Measurements from ENCODE around the gene SRSF4.

SRSF4 gene

GRCh38 chr1:29179641-29180184 lies 2.0 kb downstream of the SRSF4 start:
- CTCF ChIA-PET = no interaction called here
- TF ChIP-seq LEF1 (IDR thresholded peaks at IDR 0.05; ENCODE audit: borderline replicate concordance) (no peak), TARDBP (IDR thresholded peaks at IDR 0.05) (no peak)
- no peak for DNase-seq (ENCODE audit: extremely low spot score)
- POLR2A ChIA-PET = interaction anchor here (1.0 to 3.4 kb wide), 3 partner anchors 17 to 296 kb away, joined by 3 to 29 read pairs (median 21); partner anchors contain the start of gene MECR

- TF ChIP-seq ZNF384 (IDR thresholded peaks at IDR 0.05) (peak; percentile 75), SP1 (IDR thresholded peaks at IDR 0.05) (no peak)
- ChIA-PET POLR2A (no interaction called here), CTCF (no interaction called here)
- DNase-seq (ENCODE audit: extremely low spot score) = no peak
Observed at GRCh38 chr1:29177022-29177705, 4.5 kb downstream of the SRSF4 start.

- POLR2A ChIA-PET = no interaction called here
- CTCF ChIA-PET = no interaction called here
- no peak for DNase-seq (ENCODE audit: extremely low spot score)
- TF ChIP-seq FOXA1 (IDR thresholded peaks at IDR 0.05) (no peak), TARDBP (IDR thresholded peaks at IDR 0.05) (no peak), PKNOX1 (IDR thresholded peaks at IDR 0.05) (no peak), BHLHE40 (IDR thresholded peaks at IDR 0.05; ENCODE audit: borderline replicate concordance) (no peak), NFRKB (IDR thresholded peaks at IDR 0.05) (no peak), ARNT (IDR thresholded peaks at IDR 0.05) (no peak), ELF4 (IDR thresholded peaks at IDR 0.05) (no peak), HDGF (IDR thresholded peaks at IDR 0.05; ENCODE audit: borderline replicate concordance) (no peak), FOXK2 (IDR thresholded peaks at IDR 0.05) (no peak), ZNF384 (IDR thresholded peaks at IDR 0.05) (no peak), FOXM1 (IDR thresholded peaks at IDR 0.05; ENCODE audit: borderline replicate concordance) (no peak), CTBP1 (IDR thresholded peaks at IDR 0.05; ENCODE audit: borderline replicate concordance) (no peak), L3MBTL2 (conservative IDR thresholded peaks at IDR 0.05) (no peak), SUZ12 (IDR thresholded peaks at IDR 0.05) (no peak), SP1 (IDR thresholded peaks at IDR 0.05) (no peak), LEF1 (IDR thresholded peaks at IDR 0.05; ENCODE audit: borderline replicate concordance) (no peak)
Observed at GRCh38 chr1:29176576-29176975, 5.1 kb downstream of the SRSF4 start.

GRCh38 chr1:29172415-29172939 lies 9.2 kb downstream of the SRSF4 start:
- TF ChIP-seq SP1 (IDR thresholded peaks at IDR 0.05) = no peak
- no peak for TF ChIP-seq FOXA1 (IDR thresholded peaks at IDR 0.05)
- no peak for TF ChIP-seq BHLHE40 (IDR thresholded peaks at IDR 0.05; ENCODE audit: borderline replicate concordance)
- no peak for TF ChIP-seq PKNOX1 (IDR thresholded peaks at IDR 0.05)
- TF ChIP-seq ELF4 (IDR thresholded peaks at IDR 0.05) = no peak
- TF ChIP-seq CTBP1 (IDR thresholded peaks at IDR 0.05; ENCODE audit: borderline replicate concordance) = no peak
- TF ChIP-seq ZNF384 (IDR thresholded peaks at IDR 0.05) = no peak
- TF ChIP-seq NFRKB (IDR thresholded peaks at IDR 0.05) = no peak
- no peak for TF ChIP-seq TARDBP (IDR thresholded peaks at IDR 0.05)
- no peak for TF ChIP-seq ARNT (IDR thresholded peaks at IDR 0.05)
- DNase-seq (ENCODE audit: extremely low spot score) = no peak
- POLR2A ChIA-PET = interaction anchor here (2.3 kb wide), 1 partner anchor 9 kb away, joined by 12 read pairs; the partner anchor contains the start of gene SRSF4
- CTCF ChIA-PET = no interaction called here

- DNase-seq (ENCODE audit: extremely low spot score) = no peak
- CTCF ChIA-PET = interaction anchor here (0.6 kb wide), 1 partner anchor 1881 kb away, joined by 4 read pairs; no protein-coding TSS in a partner anchor
- no peak for TF ChIP-seq LEF1 (IDR thresholded peaks at IDR 0.05; ENCODE audit: borderline replicate concordance)
- no peak for TF ChIP-seq BHLHE40 (IDR thresholded peaks at IDR 0.05; ENCODE audit: borderline replicate concordance)
- TF ChIP-seq FOXA1 (IDR thresholded peaks at IDR 0.05) = no peak
- TF ChIP-seq SUZ12 (IDR thresholded peaks at IDR 0.05) = no peak
- no peak for TF ChIP-seq FOXK2 (IDR thresholded peaks at IDR 0.05)
- TF ChIP-seq ZNF384 (IDR thresholded peaks at IDR 0.05) = no peak
- no peak for TF ChIP-seq FOXM1 (IDR thresholded peaks at IDR 0.05; ENCODE audit: borderline replicate concordance)
- TF ChIP-seq CTBP1 (IDR thresholded peaks at IDR 0.05; ENCODE audit: borderline replicate concordance) = no peak
- TF ChIP-seq ARNT (IDR thresholded peaks at IDR 0.05) = no peak
- TF ChIP-seq SP1 (IDR thresholded peaks at IDR 0.05) = no peak
- no peak for TF ChIP-seq L3MBTL2 (conservative IDR thresholded peaks at IDR 0.05)
- no peak for TF ChIP-seq PKNOX1 (IDR thresholded peaks at IDR 0.05)
- TF ChIP-seq ELF4 (IDR thresholded peaks at IDR 0.05) = no peak
- no peak for TF ChIP-seq HDGF (IDR thresholded peaks at IDR 0.05; ENCODE audit: borderline replicate concordance)
- POLR2A ChIA-PET = interaction anchor here (1.9 to 2.3 kb wide), 3 partner anchors 10 to 14 kb away, joined by 6 to 12 read pairs (median 6); partner anchors contain the start of gene SRSF4
Observed at GRCh38 chr1:29171521-29171920, 10.2 kb downstream of the SRSF4 start.

GRCh38 chr1:29171089-29171488 lies 10.6 kb downstream of the SRSF4 start:
- TF ChIP-seq TARDBP (IDR thresholded peaks at IDR 0.05) = no peak
- TF ChIP-seq FOXM1 (IDR thresholded peaks at IDR 0.05; ENCODE audit: borderline replicate concordance) = no peak
- no peak for TF ChIP-seq ELF4 (IDR thresholded peaks at IDR 0.05)
- no peak for TF ChIP-seq ZNF384 (IDR thresholded peaks at IDR 0.05)
- TF ChIP-seq LEF1 (IDR thresholded peaks at IDR 0.05; ENCODE audit: borderline replicate concordance) = no peak
- no peak for TF ChIP-seq L3MBTL2 (conservative IDR thresholded peaks at IDR 0.05)
- TF ChIP-seq NFRKB (IDR thresholded peaks at IDR 0.05) = no peak
- no peak for TF ChIP-seq PKNOX1 (IDR thresholded peaks at IDR 0.05)
- no peak for TF ChIP-seq SP1 (IDR thresholded peaks at IDR 0.05)
- TF ChIP-seq BHLHE40 (IDR thresholded peaks at IDR 0.05; ENCODE audit: borderline replicate concordance) = no peak
- no peak for TF ChIP-seq SUZ12 (IDR thresholded peaks at IDR 0.05)
- TF ChIP-seq ARNT (IDR thresholded peaks at IDR 0.05) = no peak
- CTCF ChIA-PET = interaction anchor here (0.6 to 0.8 kb wide), 2 partner anchors 32 to 1881 kb away, joined by 3 to 4 read pairs; no protein-coding TSS in a partner anchor
- POLR2A ChIA-PET = interaction anchor here (1.9 to 2.3 kb wide), 3 partner anchors 10 to 13 kb away, joined by 6 to 12 read pairs (median 6); partner anchors contain the start of gene SRSF4

More at GRCh38 chr1:29171089-29171488, 10.6 kb downstream of the SRSF4 start:
- no peak for DNase-seq (ENCODE audit: extremely low spot score)
